ENCODE results near the gene ATXN10. TPM values are rescaled to one million over a fixed set of nuclear protein-coding genes. Genes with fewer than 3 reads are reported as not detected.

Gene ATXN10
- total and polyA plus RNA-seq, 2 of the 13 experiments (the other 11 are each of a cell fraction or from before 2014, with no cell fraction given): 60.1 to 194 TPM

GRCh38 chr22:45627489-45628233, 44.0 kb upstream of the ATXN10 start (continued):
- TF ChIP-seq NR2F1 (CRISPR knock-in tag; IDR thresholded peaks at IDR 0.05) (peak; percentile 81 to 82; a peak in 3 of 4 replicates), ZBTB7B (CRISPR knock-in tag; IDR thresholded peaks at IDR 0.05) (peak; percentile 81; the same call in 1 of the 2 replicates), ZGPAT (CRISPR knock-in tag; IDR thresholded peaks at IDR 0.05) (peak; percentile 51; the same call in 1 of the 2 replicates), MYC (CRISPR knock-in tag; IDR thresholded peaks at IDR 0.05; ENCODE audit: borderline replicate concordance) (peak; percentile 75; the same call in 1 of the 2 replicates), MAX (IDR thresholded peaks at IDR 0.05) (peak; percentile 65), TBX2 (CRISPR knock-in tag; IDR thresholded peaks at IDR 0.05; ENCODE audit: borderline replicate concordance) (peak; percentile 26; the same call in 1 of the 2 replicates), ZNF709 (CRISPR knock-in tag; IDR thresholded peaks at IDR 0.05) (no peak), ZFP36L1 (CRISPR knock-in tag; IDR thresholded peaks at IDR 0.05) (no peak), ZMYM4 (CRISPR knock-in tag; IDR thresholded peaks at IDR 0.05) (peak; percentile 45; the same call in 1 of the 2 replicates), ZNF205 (CRISPR knock-in tag; IDR thresholded peaks at IDR 0.05) (no peak), GZF1 (CRISPR knock-in tag; IDR thresholded peaks at IDR 0.05) (no peak), NR2C2 (CRISPR knock-in tag; IDR thresholded peaks at IDR 0.05; ENCODE audit: borderline replicate concordance) (peak; percentile 79; the same call in 1 of the 2 replicates), EZH2 (conservative IDR thresholded peaks at IDR 0.05; ENCODE audit: low read depth, low read length) (no peak), SRF (IDR thresholded peaks at IDR 0.05; ENCODE audit: low read depth, low read length) (no peak), PRPF4 (IDR thresholded peaks at IDR 0.05; ENCODE audit: low read depth, low read length, poor library complexity, severe bottlenecking) (no peak), ZNF687 (CRISPR knock-in tag; IDR thresholded peaks at IDR 0.05) (peak; percentile 63), DBP (CRISPR knock-in tag; IDR thresholded peaks at IDR 0.05; ENCODE audit: not compliant biosample characterization) (no peak), PHF21A (CRISPR knock-in tag; IDR thresholded peaks at IDR 0.05) (peak; percentile 65), KDM5B (CRISPR knock-in tag; IDR thresholded peaks at IDR 0.05; ENCODE audit: borderline replicate concordance) (no peak)

Data from HepG2 (cell line).